GM23248 (cell line): ENCODE measurements around the gene IFT20. TPM values are rescaled to one million over a fixed set of nuclear protein-coding genes. Genes with fewer than 3 reads are reported as not detected.

ENCODE experiments used
- DNase-seq: peaks from one replicate; pipeline ENCODE4 v3.0.0-alpha.2; 2015
- H2AFZ ChIP-seq: fragments of 200-600 bp; sonication (generic); 2 replicates; pipeline ENCODE4 v1.6.1; 2016; ENCODE audit warnings: antibody characterized with exemption
- H3F3A ChIP-seq: fragments of 200-600 bp; sonication (generic); 2 replicates; pipeline ENCODE4 v1.6.1; 2016; ENCODE audit warnings: mild to moderate bottlenecking, antibody characterized with exemption, mixed run types; ENCODE audit not compliant: insufficient read depth
- H3K27ac ChIP-seq: fragments of 200-600 bp; sonication (generic); 2 replicates; pipeline ENCODE4 v1.5.1; 2016; ENCODE audit warnings: mild to moderate bottlenecking
- H3K27me3 ChIP-seq: fragments of 200-600 bp; sonication (generic); replicated peaks from 2 replicates; pipeline ENCODE4 v1.6.1; 2016; ENCODE audit warnings: mild to moderate bottlenecking; ENCODE audit not compliant: insufficient read depth
- H3K36me3 ChIP-seq: fragments of 200-600 bp; sonication (generic); 2 replicates; pipeline ENCODE4 v1.6.1; 2016; ENCODE audit warnings: low read depth, mild to moderate bottlenecking
- H3K4me1 ChIP-seq: fragments of 200-600 bp; sonication (generic); 2 replicates; pipeline ENCODE4 v1.6.1; 2016; ENCODE audit warnings: mild to moderate bottlenecking; ENCODE audit not compliant: insufficient read depth
- H3K4me2 ChIP-seq: fragments of 200-600 bp; sonication (generic); one replicate; pipeline ENCODE4 v1.6.1; 2016; ENCODE audit warnings: mild to moderate bottlenecking; ENCODE audit not compliant: unreplicated experiment
- H3K4me3 ChIP-seq: fragments of 200-600 bp; sonication (generic); 2 replicates; pipeline ENCODE4 v1.5.1; 2016; ENCODE audit warnings: mild to moderate bottlenecking
- H3K79me2 ChIP-seq: fragments of 200-600 bp; sonication (generic); 2 replicates; pipeline ENCODE4 v1.6.1; 2016; ENCODE audit warnings: mild to moderate bottlenecking; ENCODE audit not compliant: insufficient read depth
- H3K9ac ChIP-seq: fragments of 200-600 bp; sonication (generic); 2 replicates; pipeline ENCODE4 v1.6.1; 2016; ENCODE audit warnings: mild to moderate bottlenecking
- H3K9me2 ChIP-seq: fragments of 200-600 bp; sonication (generic); 2 replicates; pipeline ENCODE4 v1.6.1; 2016; ENCODE audit warnings: mixed run types, mild to moderate bottlenecking, moderate library complexity; ENCODE audit not compliant: insufficient read depth
- H3K9me3 ChIP-seq: fragments of 200-600 bp; sonication (generic); one replicate; pipeline ENCODE4 v1.6.1; 2017; ENCODE audit warnings: low read depth
- H4K20me1 ChIP-seq: fragments of 200-600 bp; sonication (generic); 2 replicates; pipeline ENCODE4 v1.6.0; 2016; ENCODE audit not compliant: insufficient read depth
- EZH2 ChIP-seq: fragments of 200-600 bp; sonication (generic); IDR thresholded peaks from 2 replicates; pipeline ENCODE4 v1.6.1; 2018; ENCODE audit warnings: antibody characterized with exemption, mild to moderate bottlenecking; ENCODE audit not compliant: insufficient read depth, poor library complexity, severe bottlenecking
- EZH2phosphoT487 ChIP-seq: fragments of 200-600 bp; sonication (generic); IDR thresholded peaks from 2 replicates; pipeline ENCODE4 v1.6.1; 2018; ENCODE audit warnings: antibody characterized with exemption, moderate library complexity, mild to moderate bottlenecking, low read depth; ENCODE audit not compliant: insufficient read depth
- WGBS, 2 experiments: methylation state at CpG; one replicate each; pipeline ENCODE4 v1.1.6; 2015 to 2017; ENCODE audit warnings: low lambda C conversion rate in 2 of 2, low coverage in 1 of 2; ENCODE audit errors: missing lambda C conversion rate in 2 of 2; 5-methylcytosine and 5-hydroxymethylcytosine counted together
- in situ Hi-C: fragments of 300-500 bp; cut with MboI; formaldehyde crosslinking; loops from 2 replicates; pipeline ENCODE4 v1.15.0; 2020
- polyA plus RNA-seq: library from polyadenylated mRNA; unstranded; fragments of >200 nt; fragmentation: Nextera tagmentation; extraction: Ambion mirVana; gene quantifications from 2 replicates; pipeline ENCODE4 v1.2.1, GENCODE V29; 2016
- total RNA-seq: library from RNA; depleted of rRNA; stranded (reverse); fragments of >200 nt; shearing (Covaris generic); gene quantifications from 2 replicates; pipeline ENCODE4 v1.2.3, GENCODE V29; 2014

IFT20 gene
- total and polyA plus RNA-seq, 2 experiments from 2014 or later = 80.5 to 111 TPM

DNA sequence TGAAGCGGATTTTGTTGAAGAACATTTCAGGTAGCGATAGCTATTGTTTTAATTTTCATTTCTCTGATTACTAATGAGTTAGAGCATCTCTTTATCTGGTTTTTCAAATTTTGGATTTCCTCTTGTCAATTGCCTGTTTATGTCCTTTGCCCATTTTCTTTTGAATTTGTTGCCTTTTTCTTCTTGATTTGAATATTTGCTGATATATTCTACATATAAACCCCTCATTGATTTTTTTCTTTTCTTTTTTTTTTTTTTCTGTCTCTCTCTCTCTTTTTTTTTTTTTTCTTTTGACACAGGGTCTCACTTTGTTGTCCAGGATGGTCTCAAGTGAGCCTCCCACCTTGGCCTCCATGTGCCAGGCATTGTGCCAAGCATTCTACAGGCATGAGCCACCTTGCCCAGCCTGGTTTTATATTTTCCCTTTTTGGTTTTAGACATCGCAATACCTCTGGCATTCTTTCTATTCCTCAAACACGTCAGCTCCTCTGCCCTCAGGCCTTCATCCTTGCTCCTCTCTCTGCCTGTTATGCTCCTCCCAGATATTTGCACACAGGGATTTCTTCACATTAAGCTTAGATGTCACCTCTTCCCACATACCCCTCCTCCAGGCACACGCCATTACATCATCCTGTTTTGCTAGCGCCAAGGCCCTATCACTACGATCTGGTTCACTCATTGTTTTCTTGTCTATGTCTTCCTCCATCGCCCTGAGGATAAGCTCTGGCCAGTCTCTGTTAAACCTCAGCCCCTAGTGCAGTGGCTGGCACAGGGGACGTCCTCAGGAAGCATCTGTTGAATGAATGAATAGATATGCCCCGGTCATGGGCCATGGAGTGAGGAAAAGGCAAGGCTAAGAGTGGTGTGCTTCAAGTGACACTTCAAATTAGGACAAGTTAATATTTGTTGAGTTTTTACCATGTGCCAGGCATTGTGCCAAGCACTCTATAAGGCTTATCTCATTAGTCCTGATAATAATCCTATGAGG lies 44.8 kb upstream of the IFT20 start:
- no peaks in the 10 kb centered on the region for H4K20me1 ChIP-seq
- H3K27ac ChIP-seq = no peak overlapping the region

DNA sequence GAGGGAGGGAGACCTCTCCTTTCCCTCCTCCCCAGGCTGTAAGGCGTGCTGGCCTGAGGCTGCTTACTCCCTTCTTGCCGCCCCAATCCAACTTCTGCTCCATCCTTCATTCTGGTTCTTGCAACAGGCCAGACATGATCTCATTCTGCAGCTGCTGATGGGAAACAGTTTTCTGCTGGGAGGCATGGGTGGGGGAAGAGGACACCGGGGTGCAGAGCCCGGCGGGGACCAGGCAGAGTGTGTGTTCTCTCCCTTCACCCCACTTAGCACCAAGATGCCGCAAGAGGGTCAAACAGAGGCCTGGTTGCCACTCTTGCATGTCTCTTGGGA lies 37.6 kb upstream of the IFT20 start:
- Histone ChIP-seq H3K27me3 (no peaks in the 10 kb centered on the region), H3K36me3 (no peaks in the 10 kb centered on the region), H3K4me1 (peaks cover 6% of the 10 kb centered on the region), H3F3A (peaks cover 16% of the 10 kb centered on the region), H3K9ac (no peak overlapping the region), H3K9me2 (no peaks in the 10 kb centered on the region), H3K27ac (no peak overlapping the region), H3K4me2 (peak overlapping the region; percentile 61), H3K79me2 (peaks cover 16% of the 10 kb centered on the region), H3K4me3 (peak overlapping the region; percentile 65), H4K20me1 (no peaks in the 10 kb centered on the region), H2AFZ (no peak overlapping the region), H3K9me3 (no peaks in the 10 kb centered on the region)
- DNase-seq = peak; percentile 13
- in situ Hi-C loops = no loop called here
- TF ChIP-seq EZH2 (no peak), EZH2phosphoT487 (no peak)
- 73 to 100% methylated on average over 3 to 6 of the region's 6 CpGs for WGBS, 2 experiments

More for the DNA sequence above, 44.8 kb upstream of the IFT20 start:
- H3K36me3 ChIP-seq = no peaks in the 10 kb centered on the region
- H3K9ac ChIP-seq = no peak overlapping the region
- peak; percentile 60 for DNase-seq
- H3K4me1 ChIP-seq = peaks cover 6% of the 10 kb centered on the region
- H3K9me2 ChIP-seq = no peaks in the 10 kb centered on the region
- no peaks in the 10 kb centered on the region for H3K27me3 ChIP-seq
- in situ Hi-C loops = no loop called here
- 86% methylated on average over 10 of the region's 10 CpGs for WGBS, 2 experiments
- H3K79me2 ChIP-seq = no peaks in the 10 kb centered on the region
- no peaks in the 10 kb centered on the region for H3K9me3 ChIP-seq
- no peak overlapping the region for H3K4me3 ChIP-seq
- H3F3A ChIP-seq = no peaks in the 10 kb centered on the region
- no peak overlapping the region for H3K4me2 ChIP-seq
- H2AFZ ChIP-seq = no peak overlapping the region
- TF ChIP-seq EZH2 (no peak), EZH2phosphoT487 (no peak)

DNA sequence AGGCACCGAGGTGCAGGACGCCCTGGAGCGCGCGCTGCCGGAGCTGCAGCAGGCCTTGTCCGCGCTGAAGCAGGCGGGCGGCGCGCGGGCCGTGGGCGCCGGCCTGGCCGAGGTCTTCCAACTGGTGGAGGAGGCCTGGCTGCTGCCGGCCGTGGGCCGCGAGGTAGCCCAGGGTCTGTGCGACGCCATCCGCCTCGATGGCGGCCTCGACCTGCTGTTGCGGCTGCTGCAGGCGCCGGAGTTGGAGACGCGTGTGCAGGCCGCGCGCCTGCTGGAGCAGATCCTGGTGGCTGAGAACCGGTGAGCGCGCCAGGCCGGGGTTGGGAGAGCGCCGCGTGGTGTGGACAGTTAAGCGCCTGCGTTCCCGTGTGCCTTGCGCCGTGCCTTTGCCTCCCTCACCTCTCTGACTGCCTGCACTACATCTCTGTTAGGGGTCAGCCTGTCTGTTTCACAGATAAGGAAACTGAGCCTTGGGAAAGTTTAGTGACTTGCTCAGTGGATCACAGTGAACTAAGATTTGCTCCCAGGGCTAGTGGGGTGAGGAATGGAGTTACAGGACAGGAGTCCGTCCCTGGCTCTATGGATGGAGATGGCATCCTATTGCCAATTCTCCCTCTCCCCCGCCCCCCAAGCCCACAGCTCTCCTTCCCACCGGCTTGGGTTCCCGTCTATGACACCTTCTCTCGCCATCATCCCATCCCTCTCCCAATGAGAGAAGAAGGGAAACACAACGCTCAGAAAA lies 37.1 kb upstream of the IFT20 start:
- TF ChIP-seq EZH2phosphoT487 (no peak), EZH2 (no peak)
- Histone ChIP-seq H3K27me3 (no peaks in the 10 kb centered on the region), H3K9ac (peak overlapping the region; percentile 58), H4K20me1 (no peaks in the 10 kb centered on the region), H3K4me2 (peak overlapping the region; percentile 61), H3K27ac (no peak overlapping the region), H3K4me1 (peaks cover 6% of the 10 kb centered on the region), H3K79me2 (peaks cover 16% of the 10 kb centered on the region), H3K9me3 (no peaks in the 10 kb centered on the region), H3K36me3 (no peaks in the 10 kb centered on the region), H3K9me2 (no peaks in the 10 kb centered on the region), H3F3A (peaks cover 16% of the 10 kb centered on the region), H2AFZ (peak overlapping the region; percentile 71), H3K4me3 (peak overlapping the region; percentile 65)
- WGBS, 2 experiments = 7 to 10% methylated on average over 33 to 50 of the region's 53 CpGs
- in situ Hi-C loops = no loop called here
- peak; percentile 69 for DNase-seq
